Activated CD4-positive, alpha-beta T cell treated with anti-CD3 and anti-CD28 coated beads for 4 hours (primary cell): ENCODE data around the gene PYGB.

Source experiments
- DNase-seq, 2 donors: peaks; one replicate each; pipeline ENCODE4 v3.0.0-alpha.2; 2020

The PYGB gene

GRCh38 chr20:25271486-25272222, 23.8 kb downstream of the PYGB start:
- DNase-seq, result no peak

- DNase-seq, result no peak
Observed at GRCh38 chr20:25272223-25273000, 24.5 kb downstream of the PYGB start.

- DNase-seq, result no peak
Observed at GRCh38 chr20:25273046-25273445, 25.2 kb downstream of the PYGB start.

- DNase-seq, result no peak
Observed at GRCh38 chr20:25273541-25274358, 25.9 kb downstream of the PYGB start.

GRCh38 chr20:25274481-25274880, 26.6 kb downstream of the PYGB start:
- DNase-seq, result no peak

- no peak for DNase-seq
Observed at GRCh38 chr20:25274891-25275812, 27.3 kb downstream of the PYGB start.

GRCh38 chr20:25275813-25276532, 28.1 kb downstream of the PYGB start:
- DNase-seq, result no peak

- DNase-seq, result no peak
Observed at GRCh38 chr20:25276533-25277050, 28.7 kb downstream of the PYGB start.

GRCh38 chr20:25277051-25277801, 29.3 kb downstream of the PYGB start:
- no peak for DNase-seq

GRCh38 chr20:25277941-25278521, 30.1 kb downstream of the PYGB start:
- no peak for DNase-seq

GRCh38 chr20:25278636-25279361, 30.9 kb downstream of the PYGB start:
- DNase-seq, result no peak

- no peak for DNase-seq
Observed at GRCh38 chr20:25279403-25279802, 31.5 kb downstream of the PYGB start.

- no peak for DNase-seq
Observed at GRCh38 chr20:25280051-25280573, 32.2 kb downstream of the PYGB start.

GRCh38 chr20:25280574-25281535, 33.0 kb downstream of the PYGB start:
- no peak for DNase-seq

GRCh38 chr20:25281541-25281991, 33.7 kb downstream of the PYGB start:
- no peak for DNase-seq

GRCh38 chr20:25282034-25282781, 34.3 kb downstream of the PYGB start:
- no peak for DNase-seq

GRCh38 chr20:25282796-25283195, 34.9 kb downstream of the PYGB start:
- no peak for DNase-seq
